IMR-90 (cell line): ENCODE results near the gene METTL23. TPM values are rescaled to one million over a fixed set of nuclear protein-coding genes. Genes with fewer than 3 reads are reported as not detected.

Experiments
- ATAC-seq: fragments of 200-7000 bp; cut with Tn5 transposase; 2 replicates; pipeline ENCODE4 v1.9.1; 2020; ENCODE audit warnings: low read depth, mild to moderate bottlenecking, moderate library complexity
- BruUV-seq: library from RNA; stranded (reverse); fragments of 400-500 nt; replicated peaks from 2 replicates; lab custom pipeline; 2021; lab: Mats Ljungman, UMichigan
- CTCF ChIA-PET: fragments of 300-600 bp; formaldehyde crosslinking; extraction: SDS; loops from one replicate; lab custom pipeline; 2021; ENCODE audit warnings: antibody characterized with exemption; lab: Yijun Ruan, JAX
- POLR2A ChIA-PET: fragments of 300-600 bp; sonication (Branson Sonifier 250); formaldehyde crosslinking; loops from one replicate; lab custom pipeline; 2022; ENCODE audit warnings: antibody characterized with exemption; ENCODE audit not compliant: unreplicated experiment; lab: Charles Lee
- DNase-seq: peaks from one replicate; pipeline ENCODE4 v3.0.0; 2013
- H2AFZ ChIP-seq: replicated peaks from 2 replicates; pipeline ENCODE3; 2013; ENCODE audit warnings: low read length, mild to moderate bottlenecking; ENCODE audit not compliant: poor library complexity
- H2AK5ac ChIP-seq: 2 replicates; pipeline ENCODE4 v1.6.1; 2013; ENCODE audit warnings: low read depth, low read length, inconsistent platforms
- H2AK9ac ChIP-seq: replicated peaks from 2 replicates; pipeline ENCODE3; 2013; ENCODE audit warnings: mild to moderate bottlenecking, low read depth, low read length, moderate library complexity; ENCODE audit not compliant: poor library complexity
- H2BK120ac ChIP-seq: 2 replicates; pipeline ENCODE4 v1.6.1; 2013; ENCODE audit warnings: low read depth, low read length, inconsistent platforms
- H2BK15ac ChIP-seq: 3 replicates; pipeline ENCODE4 v1.6.1; 2013; ENCODE audit warnings: low read depth, low read length, inconsistent platforms
- H2BK20ac ChIP-seq: 2 replicates; pipeline ENCODE4 v1.6.1; 2013; ENCODE audit warnings: low read depth, mild to moderate bottlenecking, inconsistent platforms, low read length, moderate library complexity
- H2BK5ac ChIP-seq: 2 replicates; pipeline ENCODE4 v1.6.1; 2013; ENCODE audit warnings: mild to moderate bottlenecking, low read depth, low read length, inconsistent platforms; ENCODE audit not compliant: poor library complexity, severe bottlenecking
- H3K14ac ChIP-seq: replicated peaks from 2 replicates; pipeline ENCODE4 v1.6.1; 2013; ENCODE audit warnings: low read depth, low read length, inconsistent platforms
- H3K18ac ChIP-seq: 2 replicates; pipeline ENCODE4 v1.6.1; 2013; ENCODE audit warnings: low read depth, low read length, control low read depth
- H3K23ac ChIP-seq: 2 replicates; pipeline ENCODE4 v1.6.1; 2013; ENCODE audit warnings: low read depth, low read length, inconsistent platforms
- H3K27ac ChIP-seq: 2 replicates; pipeline ENCODE4 v1.5.1; 2013; ENCODE audit warnings: mild to moderate bottlenecking, control low read depth, low read length; ENCODE audit not compliant: insufficient read depth
- H3K27me3 ChIP-seq: 2 replicates; pipeline ENCODE4 v1.6.1; 2013; ENCODE audit warnings: low read length; ENCODE audit not compliant: control insufficient read depth, insufficient read depth
- H3K36me3 ChIP-seq: 2 replicates; pipeline ENCODE4 v1.6.1; 2013; ENCODE audit warnings: low read length, mixed read lengths; ENCODE audit not compliant: control insufficient read depth, insufficient read depth
- H3K4ac ChIP-seq: 2 replicates; pipeline ENCODE4 v1.6.1; 2013; ENCODE audit warnings: low read depth, low read length, inconsistent platforms
- H3K4me1 ChIP-seq: 2 replicates; pipeline ENCODE4 v1.6.1; 2013; ENCODE audit warnings: low read length, mixed read lengths; ENCODE audit not compliant: control insufficient read depth, insufficient read depth
- H3K4me2 ChIP-seq: 2 replicates; pipeline ENCODE4 v1.6.1; 2013; ENCODE audit warnings: low read depth, mild to moderate bottlenecking, control low read depth, low read length, moderate library complexity
- H3K4me3 ChIP-seq: 2 replicates; pipeline ENCODE4 v1.5.1; 2013; ENCODE audit warnings: low read depth, mild to moderate bottlenecking, control low read depth, low read length, moderate library complexity; ENCODE audit not compliant: insufficient read depth
- H3K56ac ChIP-seq: 2 replicates; pipeline ENCODE4 v1.6.1; 2013; ENCODE audit warnings: low read length, inconsistent platforms; ENCODE audit not compliant: insufficient read depth; ENCODE audit errors: extremely low read depth
- H3K79me1 ChIP-seq, 2 experiments: 2 replicates each; pipeline ENCODE4 v1.6.1; 2013; ENCODE audit warnings: low read length in 2 of 2, inconsistent platforms in 1 of 2, low read depth in 1 of 2
- H3K9ac ChIP-seq: 2 replicates; pipeline ENCODE4 v1.6.1; 2013; ENCODE audit warnings: low read depth, low read length, control low read depth
- H3K9me1 ChIP-seq: 2 replicates; pipeline ENCODE4 v1.6.1; 2013; ENCODE audit warnings: low read length, inconsistent platforms; ENCODE audit not compliant: insufficient read depth
- H3K9me3 ChIP-seq: 2 replicates; pipeline ENCODE4 v1.6.1; 2013; ENCODE audit warnings: low read length; ENCODE audit not compliant: control insufficient read depth, insufficient read depth
- H4K20me1 ChIP-seq: 2 replicates; pipeline ENCODE4 v1.6.1; 2013; ENCODE audit warnings: low read length, inconsistent platforms; ENCODE audit not compliant: insufficient read depth
- H4K5ac ChIP-seq: 2 replicates; pipeline ENCODE4 v1.6.1; 2013; ENCODE audit warnings: mild to moderate bottlenecking, low read depth, low read length, control low read depth
- H4K8ac ChIP-seq, 2 experiments: 2 replicates each; pipeline ENCODE4 v1.6.1; 2013; ENCODE audit warnings: low read depth in 2 of 2, low read length in 2 of 2, control low read depth in 1 of 2, inconsistent platforms in 1 of 2
- H4K91ac ChIP-seq: 2 replicates; pipeline ENCODE4 v1.6.1; 2013; ENCODE audit warnings: low read depth, low read length, inconsistent platforms; ENCODE audit not compliant: insufficient read depth
- NFE2L2 ChIP-seq: fragments of 150-350 bp; IDR thresholded peaks from 2 replicates; pipeline ENCODE4 v1.6.1; 2016; ENCODE audit warnings: low read depth, mild to moderate bottlenecking, low read length
- WGBS, 2 experiments: methylation state at CpG; one replicate each; pipeline versions ENCODE4 v1.1.5 to v1.1.7; 2013; ENCODE audit warnings: missing lambda C conversion rate in 2 of 2; ENCODE audit not compliant: insufficient read length in 1 of 2; ENCODE audit errors: extremely low coverage in 2 of 2; 5-methylcytosine and 5-hydroxymethylcytosine counted together
- dilution Hi-C: fragments of 300-500 bp; cut with HindIII; formaldehyde crosslinking; loops from one replicate; pipeline ENCODE4 v1.14.3; 2018; ENCODE audit warnings: low sequenced_read_pairs; ENCODE audit not compliant: unreplicated experiment
- in situ Hi-C: fragments of 300-500 bp; cut with MboI; formaldehyde crosslinking; loops from 3 replicates; pipeline ENCODE4 v1.14.3; 2019; ENCODE audit warnings: low sequenced_read_pairs, inconsistent platforms, mixed read lengths
- intact Hi-C: fragments of 100-400 bp; cut with micrococcal nuclease; formaldehyde crosslinking; loops from 2 replicates; pipeline ENCODE4 v1.10.0; 2022
- polyA plus RNA-seq, 3 experiments: library from polyadenylated mRNA; depleted of rRNA; stranded (reverse); fragments of >200 nt; gene quantifications; 2 replicates each; pipeline ENCODE4 v1.2.3, GENCODE V29; 2012; ENCODE audit warnings: low replicate concordance in 1 of 3
- total RNA-seq: library from RNA; depleted of rRNA; stranded (reverse); fragments of >200 nt; gene quantifications from 2 replicates; pipeline ENCODE4 v1.2.3, GENCODE V29; 2012
- TF ChIP-seq, protein P1 (sequence below): fragments of 150-350 bp; IDR thresholded peaks from 2 replicates; pipeline ENCODE4 v1.6.1; 2017; ENCODE audit warnings: mild to moderate bottlenecking, antibody characterized with exemption, low read length, low read depth

Gene METTL23
- total and polyA plus RNA-seq, 2 of the 4 experiments (the other 2 are of a cell fraction), result 18.8 to 32.1 TPM

GRCh38 chr17:76748657-76749056 is 22.0 kb downstream of the METTL23 start:
- Histone ChIP-seq H2BK5ac (no peak overlapping the region), H3K27ac (no peak overlapping the region), H4K5ac (no peak overlapping the region), H4K91ac (no peak overlapping the region), H4K20me1 (no peaks in the 10 kb centered on the region), H3K9ac (no peak overlapping the region), H2BK15ac (no peak overlapping the region), H2AK5ac (no peak overlapping the region), H3K4me3 (no peak overlapping the region), H2AFZ (no peak overlapping the region), H3K36me3 (peaks cover 27% of the 10 kb centered on the region), H3K23ac (no peak overlapping the region), H3K79me1 (0 out of 4 replicates have a peak, but pooled peaks cover 3% of the 10 kb centered on the region in 2 experiments), H3K4me1 (no peaks in the 10 kb centered on the region), H3K9me1 (peaks cover 4% of the 10 kb centered on the region), H2AK9ac (no peak overlapping the region), H2BK20ac (no peak overlapping the region), H3K4ac (no peak overlapping the region), H3K14ac (no peak overlapping the region), H3K18ac (no peak overlapping the region), H3K27me3 (no peaks in the 10 kb centered on the region), H3K56ac (no peak overlapping the region), H2BK120ac (no peak overlapping the region), H4K8ac (no peak overlapping the region), H3K4me2 (no peak overlapping the region), H3K9me3 (no peaks in the 10 kb centered on the region; the same call in 1 of the 2 replicates)
- in situ Hi-C loops, result no loop called here
- CTCF ChIA-PET, result interaction anchor here (0.6 kb wide), 1 partner anchor 9 kb away, joined by 3 read pairs; no protein-coding TSS in a partner anchor
- DNase-seq (no peak), ATAC-seq (no peak)
- dilution Hi-C loops, result no loop called here
- BruUV-seq, result no TSS peak
- POLR2A ChIA-PET, result no interaction called here
- intact Hi-C loops, result no loop called here
- no CpG with 5 or more reads among the region's 1 CpG for WGBS, 2 experiments
- TF ChIP-seq NFE2L2, result no peak
- TF ChIP-seq, protein P1, sequence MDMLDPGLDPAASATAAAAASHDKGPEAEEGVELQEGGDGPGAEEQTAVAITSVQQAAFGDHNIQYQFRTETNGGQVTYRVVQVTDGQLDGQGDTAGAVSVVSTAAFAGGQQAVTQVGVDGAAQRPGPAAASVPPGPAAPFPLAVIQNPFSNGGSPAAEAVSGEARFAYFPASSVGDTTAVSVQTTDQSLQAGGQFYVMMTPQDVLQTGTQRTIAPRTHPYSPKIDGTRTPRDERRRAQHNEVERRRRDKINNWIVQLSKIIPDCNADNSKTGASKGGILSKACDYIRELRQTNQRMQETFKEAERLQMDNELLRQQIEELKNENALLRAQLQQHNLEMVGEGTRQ, result no peak
